CD4-positive, CD25-positive, alpha-beta regulatory T cell (primary cell): ENCODE data around the gene GKN2. TPM values are rescaled to one million over a fixed set of nuclear protein-coding genes. Genes with fewer than 3 reads are reported as not detected.

Experiments used
- ATAC-seq, 2 donors: fragments of 150-1000 bp; cut with Tn5 transposase; one replicate each; pipeline ENCODE4 v1.10.0; 2021; ENCODE audit warnings: low read depth in 2 of 2, moderate number of reproducible peaks in 2 of 2, moderate library complexity in 1 of 2
- DNase-seq, 3 donors: peaks; one replicate each; pipeline versions ENCODE4 v3.0.0 to v3.0.0-alpha.2; 2012 to 2022; ENCODE audit warnings: mixed read lengths in 1 of 3
- H3K27ac ChIP-seq: one replicate; pipeline ENCODE4 v1.7.0; 2013; ENCODE audit warnings: mild to moderate bottlenecking, low read length; ENCODE audit not compliant: insufficient read depth, poor library complexity, severe bottlenecking
- H3K27me3 ChIP-seq: one replicate; pipeline ENCODE4 v1.7.0; 2013; ENCODE audit warnings: low read length; ENCODE audit not compliant: control insufficient read depth, insufficient read depth
- H3K36me3 ChIP-seq: one replicate; pipeline ENCODE4 v1.7.0; 2013; ENCODE audit warnings: mild to moderate bottlenecking, low read length, moderate library complexity; ENCODE audit not compliant: control insufficient read depth, insufficient read depth
- H3K4me1 ChIP-seq: 2 replicates; pipeline ENCODE4 v1.7.0; 2013; ENCODE audit warnings: mild to moderate bottlenecking, low read length; ENCODE audit not compliant: insufficient read depth, control insufficient read depth, poor library complexity, severe bottlenecking
- H3K4me3 ChIP-seq: one replicate; pipeline ENCODE4 v1.7.0; 2013; ENCODE audit warnings: low read depth, mild to moderate bottlenecking, low read length, moderate library complexity
- H3K9me3 ChIP-seq, 2 experiments: 1 replicate in 1 of 2; 2 replicates in 1 of 2; pipeline ENCODE4 v1.7.0; 2013; ENCODE audit warnings: low read length in 2 of 2, mild to moderate bottlenecking in 1 of 2, moderate library complexity in 1 of 2; ENCODE audit not compliant: control insufficient read depth in 2 of 2
- H3K27ac Mint-ChIP-seq, 3 donors: one replicate each; pipeline ENCODE4 v1.8.0; 2020 to 2022; ENCODE audit warnings: mild to moderate bottlenecking in 3 of 3, mixed read lengths in 3 of 3, moderate library complexity in 2 of 3
- H3K27me3 Mint-ChIP-seq: one replicate; pipeline ENCODE4 v1.8.0; 2022; ENCODE audit warnings: mild to moderate bottlenecking, mixed read lengths
- H3K36me3 Mint-ChIP-seq: one replicate; pipeline ENCODE4 v1.8.0; 2020; ENCODE audit warnings: mixed read lengths
- H3K4me1 Mint-ChIP-seq, 4 donors: one replicate each; pipeline ENCODE4 v1.8.0; 2020 to 2022; ENCODE audit warnings: mixed read lengths in 4 of 4, mild to moderate bottlenecking in 1 of 4
- H3K4me3 Mint-ChIP-seq, 4 donors: one replicate each; pipeline ENCODE4 v1.8.0; 2020 to 2022; ENCODE audit warnings: mild to moderate bottlenecking in 4 of 4, mixed read lengths in 4 of 4, moderate library complexity in 3 of 4
- H3K9me3 Mint-ChIP-seq, 7 donors: one replicate each; pipeline ENCODE4 v1.8.0; 2020 to 2022; ENCODE audit warnings: mixed read lengths in 7 of 7, mild to moderate bottlenecking in 3 of 7, moderate library complexity in 2 of 7
- polyA plus RNA-seq, 4 donors: library from polyadenylated mRNA; unstranded; fragments of 300-500 nt; fragmentation: Illumina TruSeq; gene quantifications; one replicate each; pipeline ENCODE4 v1.2.3, GENCODE V29; 2021
- total RNA-seq: library from RNA; stranded (reverse); gene quantifications from one replicate; pipeline ENCODE4 v1.2.3, GENCODE V29; 2022

GKN2 gene
- total and polyA plus RNA-seq, 5 donors from 2014 or later, result not detected

DNA sequence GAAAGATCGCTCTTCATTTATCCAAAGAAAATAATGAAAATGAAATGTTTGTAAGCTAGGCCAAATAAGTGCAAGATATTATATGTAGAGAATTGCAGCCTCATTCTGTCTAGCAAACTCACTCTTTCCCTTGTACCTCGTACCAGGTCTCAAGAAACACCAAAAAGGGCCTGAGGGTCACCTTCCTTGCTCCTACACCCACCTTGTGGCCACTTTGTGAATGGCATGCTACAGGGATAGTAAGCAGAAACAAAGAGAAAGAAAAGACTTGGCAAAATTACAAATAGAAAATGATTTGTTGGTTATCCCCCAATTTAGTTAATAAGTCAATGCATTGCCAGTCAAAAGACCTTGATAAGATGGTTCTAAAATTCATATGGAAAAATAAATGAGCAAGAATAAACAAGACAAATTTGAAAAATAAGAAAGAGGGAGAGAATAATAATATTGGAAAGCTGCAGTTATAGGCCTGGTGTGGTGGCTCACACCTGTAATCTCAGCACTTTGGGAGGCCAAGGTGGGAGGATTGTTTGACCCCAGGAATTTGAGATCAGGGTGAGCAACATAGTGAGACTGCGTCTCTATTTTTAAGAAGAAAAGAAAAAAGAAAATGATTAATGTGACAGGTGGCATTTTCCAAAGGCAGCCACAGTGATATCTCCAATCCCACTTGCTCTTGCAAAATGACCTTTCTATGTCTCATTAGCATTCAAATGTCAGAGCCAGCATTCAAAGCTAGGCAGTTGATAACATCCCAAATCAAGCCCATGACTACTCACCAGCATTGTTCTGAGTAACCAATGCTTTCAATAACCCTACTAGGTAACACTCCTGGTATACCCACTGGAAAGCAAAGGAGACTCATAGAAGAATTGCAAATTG lies 42.7 kb downstream of the GKN2 start:
- no peaks in the 10 kb centered on the region for H3K27me3 ChIP-seq
- Mint-ChIP-seq H3K4me3 (peak overlapping the region in 2 of 4 donors; percentile 45 to 68), H3K27ac (peak overlapping the region; percentile 2 to 48 (median 42)), H3K4me1 (peaks cover 17 to 42% (median 34%) of the 10 kb centered on the region in 4 donors), H3K27me3 (no peaks in the 10 kb centered on the region), H3K36me3 (no peaks in the 10 kb centered on the region), H3K9me3 (no peaks in the 10 kb centered on the region)
- H3K4me1 ChIP-seq, result peaks cover 55% of the 10 kb centered on the region
- H3K9me3 ChIP-seq, result no peaks in the 10 kb centered on the region
- no peaks in the 10 kb centered on the region for H3K36me3 ChIP-seq
- peak; percentile 52 to 87 (median 63) for DNase-seq
- no peak overlapping the region for H3K4me3 ChIP-seq
- no peak for ATAC-seq
- H3K27ac ChIP-seq, result peak overlapping the region; percentile 24

DNA sequence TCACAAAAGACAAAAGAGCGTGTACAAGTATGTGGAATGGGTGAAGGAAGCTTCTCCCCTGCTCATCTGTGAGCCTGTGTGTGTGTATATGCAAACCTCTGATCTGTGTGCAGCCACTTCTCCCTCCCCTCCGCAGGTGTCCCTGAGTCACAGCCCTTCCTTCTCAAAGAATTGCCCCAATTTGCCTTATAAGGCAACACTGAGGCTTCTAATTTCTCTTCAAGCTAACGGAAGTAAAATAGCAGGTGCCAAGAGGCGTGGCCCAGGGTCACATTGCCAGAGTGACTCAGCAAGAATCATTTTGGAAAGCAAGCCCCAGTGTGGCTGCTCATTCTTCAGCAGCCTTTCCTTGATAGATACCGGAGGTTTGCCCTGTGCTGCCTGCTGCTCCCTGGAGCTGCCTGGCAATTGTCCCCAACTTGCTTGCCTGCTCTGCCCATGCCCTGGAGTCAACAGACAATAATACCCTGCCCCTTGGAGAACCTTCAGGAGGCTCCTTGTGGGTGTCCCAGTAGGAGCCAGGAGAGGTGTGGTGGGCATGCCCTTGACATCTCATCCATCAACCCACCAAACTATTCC lies 44.2 kb downstream of the GKN2 start:
- Mint-ChIP-seq H3K27me3 (no peaks in the 10 kb centered on the region), H3K27ac (peak overlapping the region; percentile 83 to 95 (median 90)), H3K4me3 (peak overlapping the region; percentile 34 to 62 (median 50)), H3K36me3 (no peaks in the 10 kb centered on the region), H3K9me3 (peaks cover 0 to 1% (median 0%) of the 10 kb centered on the region in 7 donors), H3K4me1 (peaks cover 17 to 42% (median 35%) of the 10 kb centered on the region in 4 donors)
- Histone ChIP-seq H3K36me3 (no peaks in the 10 kb centered on the region), H3K4me1 (peaks cover 55% of the 10 kb centered on the region), H3K27me3 (no peaks in the 10 kb centered on the region), H3K9me3 (no peaks in the 10 kb centered on the region), H3K4me3 (peak overlapping the region; percentile 61), H3K27ac (peak overlapping the region; percentile 88)
- ATAC-seq (peak; percentile 97), DNase-seq (peak; percentile 78 to 98 (median 89))

DNA sequence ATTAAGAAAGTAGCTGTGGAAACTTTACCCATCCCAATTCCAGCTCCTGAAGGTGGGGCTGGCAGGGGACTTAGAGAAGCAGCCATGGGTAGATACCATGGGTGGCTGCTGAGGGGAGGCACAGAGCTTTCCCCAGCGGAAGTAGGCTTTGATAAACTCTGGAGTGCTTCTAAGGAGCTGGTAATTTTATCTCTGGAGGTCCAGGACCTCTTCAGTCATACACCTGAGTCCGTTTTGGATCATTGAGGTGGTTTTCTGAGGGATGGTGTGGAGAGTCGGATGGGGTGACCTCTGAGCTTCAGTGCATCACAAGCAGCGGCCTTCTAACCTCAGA lies 44.8 kb downstream of the GKN2 start:
- Mint-ChIP-seq H3K4me1 (peaks cover 22 to 46% (median 35%) of the 10 kb centered on the region in 4 donors), H3K4me3 (peak overlapping the region; percentile 12 to 62 (median 35)), H3K27me3 (no peaks in the 10 kb centered on the region), H3K9me3 (peaks cover 0 to 1% (median 0%) of the 10 kb centered on the region in 7 donors), H3K27ac (peak overlapping the region; percentile 83 to 95 (median 90)), H3K36me3 (no peaks in the 10 kb centered on the region)
- DNase-seq, result no peak
- no peak for ATAC-seq
- H3K4me1 ChIP-seq, result peaks cover 49% of the 10 kb centered on the region
- no peaks in the 10 kb centered on the region for H3K27me3 ChIP-seq
- H3K9me3 ChIP-seq, result no peaks in the 10 kb centered on the region
- H3K4me3 ChIP-seq, result peak overlapping the region; percentile 61
- no peaks in the 10 kb centered on the region for H3K36me3 ChIP-seq
- peak overlapping the region; percentile 88 for H3K27ac ChIP-seq

DNA sequence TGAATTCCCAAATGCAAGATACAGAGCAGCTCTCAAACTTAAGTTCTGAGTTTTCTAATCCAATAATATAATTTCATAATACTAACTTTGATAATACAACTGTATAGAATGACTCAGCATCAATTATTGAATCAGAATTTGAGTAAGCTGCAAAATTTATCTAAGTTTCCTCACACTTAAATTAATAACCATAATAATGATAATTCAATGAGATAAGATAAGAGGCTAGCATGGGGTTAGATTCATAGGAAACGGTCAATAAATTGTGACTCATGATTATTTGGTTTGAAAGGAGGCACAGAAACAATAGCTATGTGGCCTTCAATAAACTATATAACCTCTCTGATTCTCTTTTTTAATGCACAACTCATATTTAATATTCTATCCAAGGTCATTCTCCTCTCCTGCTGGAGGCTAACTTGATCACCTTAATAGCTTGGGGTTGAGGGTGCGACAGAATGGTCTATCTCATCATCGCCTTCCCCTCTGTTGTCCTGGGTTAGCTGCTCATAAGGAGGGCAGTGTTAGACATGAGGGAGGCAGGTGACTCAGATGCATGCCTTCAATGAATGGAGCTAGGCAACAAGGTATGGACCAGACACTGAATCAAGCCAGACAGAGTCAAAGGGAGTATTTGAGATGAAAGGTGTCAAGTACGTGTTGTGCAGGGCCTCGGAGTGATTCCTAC lies 45.3 kb downstream of the GKN2 start:
- Mint-ChIP-seq H3K36me3 (no peaks in the 10 kb centered on the region), H3K4me3 (peak overlapping the region; percentile 12 to 62 (median 35)), H3K27ac (peak overlapping the region; percentile 83 to 95 (median 90)), H3K9me3 (peaks cover 0 to 3% (median 1%) of the 10 kb centered on the region in 7 donors), H3K4me1 (peaks cover 27 to 47% (median 35%) of the 10 kb centered on the region in 4 donors), H3K27me3 (no peaks in the 10 kb centered on the region)
- Histone ChIP-seq H3K4me1 (peaks cover 44% of the 10 kb centered on the region), H3K4me3 (peak overlapping the region; percentile 61), H3K27me3 (no peaks in the 10 kb centered on the region), H3K27ac (peak overlapping the region; percentile 88), H3K36me3 (no peaks in the 10 kb centered on the region), H3K9me3 (no peaks in the 10 kb centered on the region)
- DNase-seq (peak in 1 of 3 donors; percentile 4), ATAC-seq (no peak)

DNA sequence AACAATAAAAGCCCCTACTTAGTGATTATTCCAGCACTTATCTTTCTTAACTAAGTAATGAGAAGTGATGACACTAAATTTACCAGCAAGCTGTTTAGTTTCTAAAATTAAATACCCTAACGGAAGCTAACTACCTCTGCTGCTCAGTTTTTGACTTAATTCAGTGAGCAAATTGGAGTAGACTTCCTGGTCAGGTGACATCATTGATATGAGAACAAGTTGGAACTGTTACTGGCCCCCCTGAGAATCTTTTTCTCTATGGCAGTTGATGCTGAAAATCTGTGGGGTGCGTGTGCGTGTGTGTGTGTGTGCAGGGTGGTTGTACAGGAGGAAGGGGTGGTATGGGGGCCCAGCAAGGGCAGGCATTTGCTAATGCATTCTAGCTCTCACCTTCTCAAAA lies 46.0 kb downstream of the GKN2 start:
- Mint-ChIP-seq H3K4me1 (peaks cover 27 to 47% (median 35%) of the 10 kb centered on the region in 4 donors), H3K4me3 (peak overlapping the region in 1 of 4 donors; percentile 47), H3K36me3 (no peaks in the 10 kb centered on the region), H3K27me3 (no peaks in the 10 kb centered on the region), H3K27ac (peak overlapping the region; percentile 23 to 66 (median 65)), H3K9me3 (peaks cover 0 to 9% (median 1%) of the 10 kb centered on the region in 7 donors)
- DNase-seq (peak in 1 of 3 donors; percentile 7), ATAC-seq (no peak)
- Histone ChIP-seq H3K4me3 (no peak overlapping the region), H3K27ac (peak overlapping the region; percentile 88), H3K36me3 (no peaks in the 10 kb centered on the region), H3K27me3 (no peaks in the 10 kb centered on the region), H3K4me1 (peaks cover 37% of the 10 kb centered on the region), H3K9me3 (peaks cover under 1 to 1% of the 10 kb centered on the region in 2 experiments)

DNA sequence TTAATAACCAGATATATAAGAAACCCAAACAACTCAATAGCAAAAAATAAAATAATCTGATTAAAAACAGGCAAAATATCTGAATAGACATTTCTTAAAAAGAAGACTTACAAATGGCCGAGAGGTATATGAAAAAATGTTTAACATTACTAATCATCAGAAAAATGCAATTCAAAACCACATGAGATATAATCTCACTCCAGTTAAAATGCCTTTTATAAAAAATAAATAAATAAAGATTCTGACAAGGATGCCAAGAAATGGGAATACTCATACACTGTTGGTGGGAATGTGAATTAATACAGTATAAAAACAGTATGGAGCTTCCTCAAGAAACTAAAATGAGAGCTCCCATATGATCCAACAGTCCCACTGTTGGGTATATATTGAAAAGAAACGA lies 47.6 kb downstream of the GKN2 start:
- H3K27ac Mint-ChIP-seq, result peak overlapping the region in 1 of 3 donors; percentile 22
- peaks cover 26 to 41% (median 32%) of the 10 kb centered on the region in 4 donors for H3K4me1 Mint-ChIP-seq
- H3K4me3 Mint-ChIP-seq, result no peak overlapping the region
- no peak for ATAC-seq
- Histone ChIP-seq H3K4me3 (no peak overlapping the region), H3K27me3 (no peaks in the 10 kb centered on the region), H3K36me3 (no peaks in the 10 kb centered on the region), H3K4me1 (peaks cover 27% of the 10 kb centered on the region), H3K27ac (no peak overlapping the region), H3K9me3 (peaks cover 10% of the 10 kb centered on the region in 2 experiments)
- H3K9me3 Mint-ChIP-seq, result peaks cover 0 to 17% (median 1%) of the 10 kb centered on the region in 7 donors
- no peaks in the 10 kb centered on the region for H3K27me3 Mint-ChIP-seq
- no peak for DNase-seq
- H3K36me3 Mint-ChIP-seq, result peaks cover under 1% of the 10 kb centered on the region

DNA sequence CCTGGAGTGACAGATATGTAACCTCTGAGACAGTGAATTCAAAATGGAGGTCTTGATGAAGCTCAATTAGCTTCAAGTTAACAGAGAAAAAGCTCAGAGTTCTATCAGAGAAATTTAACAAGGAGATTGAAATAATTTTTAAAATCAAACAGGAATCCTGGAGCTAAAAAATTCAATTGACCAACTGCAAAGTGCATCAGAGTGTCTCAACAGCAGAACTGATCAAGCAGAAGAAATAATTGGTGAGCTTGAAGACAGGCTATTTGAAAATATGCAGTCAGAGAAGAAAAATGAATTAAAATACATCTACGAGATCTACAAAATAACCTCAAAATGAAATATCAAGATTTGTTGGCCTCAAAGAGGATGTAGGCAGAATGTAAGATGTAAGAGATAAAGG lies 51.1 kb downstream of the GKN2 start:
- Histone ChIP-seq H3K27me3 (no peaks in the 10 kb centered on the region), H3K4me1 (no peaks in the 10 kb centered on the region), H3K4me3 (no peak overlapping the region), H3K36me3 (no peaks in the 10 kb centered on the region), H3K27ac (no peak overlapping the region), H3K9me3 (peaks cover 10% of the 10 kb centered on the region in 2 experiments)
- Mint-ChIP-seq H3K27me3 (no peaks in the 10 kb centered on the region), H3K27ac (no peak overlapping the region), H3K4me3 (no peak overlapping the region), H3K9me3 (peaks cover 0 to 19% (median 2%) of the 10 kb centered on the region in 7 donors), H3K4me1 (peaks cover 5 to 15% (median 8%) of the 10 kb centered on the region in 4 donors), H3K36me3 (peaks cover 3% of the 10 kb centered on the region)
- DNase-seq, result no peak
- ATAC-seq, result no peak
